Thyroid gland (tissue), 4 donors: ENCODE results near the gene GRIN2C.

Experiments
- POLR2A ChIP-seq, 2 donors: fragments of 450-650 bp; IDR thresholded peaks; one replicate each; pipeline ENCODE4 v1.6.1; 2017; ENCODE audit warnings: antibody characterized with exemption in 2 of 2, mild to moderate bottlenecking in 2 of 2, moderate library complexity in 1 of 2
- TF ChIP-seq, protein P1 (sequence below), 6 experiments: fragments of 200-600 bp in 3 of 6; fragments of 450-650 bp in 3 of 6; sonication (generic) in 3 of 6; IDR thresholded peaks; one replicate each; pipeline ENCODE4 v1.5.1; 2016 to 2019; ENCODE audit warnings: antibody characterized with exemption in 6 of 6, mild to moderate bottlenecking in 2 of 6, inconsistent platforms in 1 of 6, moderate library complexity in 1 of 6

DNA sequence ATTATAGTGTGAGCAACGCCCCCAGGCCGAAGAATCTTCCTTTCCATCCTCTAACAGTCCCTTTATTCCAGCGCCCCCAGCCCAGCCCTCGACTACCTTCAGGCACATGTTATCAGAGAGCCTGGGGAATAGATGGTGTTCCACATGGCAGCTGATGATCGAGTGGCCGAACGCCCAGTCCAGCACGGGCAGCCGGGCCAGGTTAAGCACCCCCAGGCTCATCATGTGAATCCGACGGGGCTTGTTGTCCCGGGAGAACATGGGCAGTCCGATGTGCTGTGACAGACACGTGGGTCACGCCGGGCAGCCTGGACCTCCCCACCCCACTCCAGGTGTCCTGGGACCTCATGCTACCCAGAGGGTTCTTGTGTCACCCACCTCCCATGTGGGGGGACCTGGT is 19.6 kb upstream of the GRIN2C start:
- TF ChIP-seq, protein P1, sequence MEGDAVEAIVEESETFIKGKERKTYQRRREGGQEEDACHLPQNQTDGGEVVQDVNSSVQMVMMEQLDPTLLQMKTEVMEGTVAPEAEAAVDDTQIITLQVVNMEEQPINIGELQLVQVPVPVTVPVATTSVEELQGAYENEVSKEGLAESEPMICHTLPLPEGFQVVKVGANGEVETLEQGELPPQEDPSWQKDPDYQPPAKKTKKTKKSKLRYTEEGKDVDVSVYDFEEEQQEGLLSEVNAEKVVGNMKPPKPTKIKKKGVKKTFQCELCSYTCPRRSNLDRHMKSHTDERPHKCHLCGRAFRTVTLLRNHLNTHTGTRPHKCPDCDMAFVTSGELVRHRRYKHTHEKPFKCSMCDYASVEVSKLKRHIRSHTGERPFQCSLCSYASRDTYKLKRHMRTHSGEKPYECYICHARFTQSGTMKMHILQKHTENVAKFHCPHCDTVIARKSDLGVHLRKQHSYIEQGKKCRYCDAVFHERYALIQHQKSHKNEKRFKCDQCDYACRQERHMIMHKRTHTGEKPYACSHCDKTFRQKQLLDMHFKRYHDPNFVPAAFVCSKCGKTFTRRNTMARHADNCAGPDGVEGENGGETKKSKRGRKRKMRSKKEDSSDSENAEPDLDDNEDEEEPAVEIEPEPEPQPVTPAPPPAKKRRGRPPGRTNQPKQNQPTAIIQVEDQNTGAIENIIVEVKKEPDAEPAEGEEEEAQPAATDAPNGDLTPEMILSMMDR (IDR thresholded peaks at IDR 0.05), result no peak
- TF ChIP-seq POLR2A (IDR thresholded peaks at IDR 0.05), result no peak
